ENCODE data around the gene FREY1.

DNA sequence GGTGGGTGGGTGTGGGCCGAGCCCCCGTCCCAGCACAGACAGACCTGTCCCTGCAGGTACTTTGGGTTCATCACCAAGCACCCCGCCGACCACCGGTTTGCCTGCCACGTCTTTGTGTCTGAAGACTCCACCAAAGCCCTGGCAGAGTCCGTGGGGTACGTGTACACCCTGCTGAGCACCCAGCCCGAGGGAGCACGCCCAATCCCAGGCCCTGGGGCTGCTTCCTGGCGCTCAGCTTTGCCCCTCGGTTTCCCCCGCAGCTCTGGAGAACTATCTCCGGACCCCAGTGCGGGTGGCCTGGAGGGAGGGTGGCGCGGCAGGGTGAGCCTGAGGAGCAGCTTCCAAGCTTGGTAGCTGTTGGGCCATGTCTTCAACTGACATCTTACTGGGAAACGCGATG is 2.0 kb downstream of the FREY1 start:
- TF ChIP-seq, protein P1, sequence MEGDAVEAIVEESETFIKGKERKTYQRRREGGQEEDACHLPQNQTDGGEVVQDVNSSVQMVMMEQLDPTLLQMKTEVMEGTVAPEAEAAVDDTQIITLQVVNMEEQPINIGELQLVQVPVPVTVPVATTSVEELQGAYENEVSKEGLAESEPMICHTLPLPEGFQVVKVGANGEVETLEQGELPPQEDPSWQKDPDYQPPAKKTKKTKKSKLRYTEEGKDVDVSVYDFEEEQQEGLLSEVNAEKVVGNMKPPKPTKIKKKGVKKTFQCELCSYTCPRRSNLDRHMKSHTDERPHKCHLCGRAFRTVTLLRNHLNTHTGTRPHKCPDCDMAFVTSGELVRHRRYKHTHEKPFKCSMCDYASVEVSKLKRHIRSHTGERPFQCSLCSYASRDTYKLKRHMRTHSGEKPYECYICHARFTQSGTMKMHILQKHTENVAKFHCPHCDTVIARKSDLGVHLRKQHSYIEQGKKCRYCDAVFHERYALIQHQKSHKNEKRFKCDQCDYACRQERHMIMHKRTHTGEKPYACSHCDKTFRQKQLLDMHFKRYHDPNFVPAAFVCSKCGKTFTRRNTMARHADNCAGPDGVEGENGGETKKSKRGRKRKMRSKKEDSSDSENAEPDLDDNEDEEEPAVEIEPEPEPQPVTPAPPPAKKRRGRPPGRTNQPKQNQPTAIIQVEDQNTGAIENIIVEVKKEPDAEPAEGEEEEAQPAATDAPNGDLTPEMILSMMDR (IDR thresholded peaks at IDR 0.05; ENCODE audit: insufficient read depth, low read length): no peak
- TF ChIP-seq, protein P2, sequence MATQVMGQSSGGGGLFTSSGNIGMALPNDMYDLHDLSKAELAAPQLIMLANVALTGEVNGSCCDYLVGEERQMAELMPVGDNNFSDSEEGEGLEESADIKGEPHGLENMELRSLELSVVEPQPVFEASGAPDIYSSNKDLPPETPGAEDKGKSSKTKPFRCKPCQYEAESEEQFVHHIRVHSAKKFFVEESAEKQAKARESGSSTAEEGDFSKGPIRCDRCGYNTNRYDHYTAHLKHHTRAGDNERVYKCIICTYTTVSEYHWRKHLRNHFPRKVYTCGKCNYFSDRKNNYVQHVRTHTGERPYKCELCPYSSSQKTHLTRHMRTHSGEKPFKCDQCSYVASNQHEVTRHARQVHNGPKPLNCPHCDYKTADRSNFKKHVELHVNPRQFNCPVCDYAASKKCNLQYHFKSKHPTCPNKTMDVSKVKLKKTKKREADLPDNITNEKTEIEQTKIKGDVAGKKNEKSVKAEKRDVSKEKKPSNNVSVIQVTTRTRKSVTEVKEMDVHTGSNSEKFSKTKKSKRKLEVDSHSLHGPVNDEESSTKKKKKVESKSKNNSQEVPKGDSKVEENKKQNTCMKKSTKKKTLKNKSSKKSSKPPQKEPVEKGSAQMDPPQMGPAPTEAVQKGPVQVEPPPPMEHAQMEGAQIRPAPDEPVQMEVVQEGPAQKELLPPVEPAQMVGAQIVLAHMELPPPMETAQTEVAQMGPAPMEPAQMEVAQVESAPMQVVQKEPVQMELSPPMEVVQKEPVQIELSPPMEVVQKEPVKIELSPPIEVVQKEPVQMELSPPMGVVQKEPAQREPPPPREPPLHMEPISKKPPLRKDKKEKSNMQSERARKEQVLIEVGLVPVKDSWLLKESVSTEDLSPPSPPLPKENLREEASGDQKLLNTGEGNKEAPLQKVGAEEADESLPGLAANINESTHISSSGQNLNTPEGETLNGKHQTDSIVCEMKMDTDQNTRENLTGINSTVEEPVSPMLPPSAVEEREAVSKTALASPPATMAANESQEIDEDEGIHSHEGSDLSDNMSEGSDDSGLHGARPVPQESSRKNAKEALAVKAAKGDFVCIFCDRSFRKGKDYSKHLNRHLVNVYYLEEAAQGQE (IDR thresholded peaks at IDR 0.05; ENCODE audit: insufficient replicate concordance, low read depth): no peak
- TF ChIP-seq POLR2AphosphoS5 (IDR thresholded peaks at IDR 0.05; ENCODE audit: low read depth) (no peak), GABPA (IDR thresholded peaks at IDR 0.05; ENCODE audit: low read depth) (no peak), SPI1 (IDR thresholded peaks at IDR 0.05; ENCODE audit: borderline replicate concordance, low read depth) (no peak)
